GM12873 (cell line): ENCODE data around the gene RTF1.

ENCODE experiments used
- TF ChIP-seq, protein P1 (sequence below): IDR thresholded peaks from 2 replicates; pipeline ENCODE4 v1.5.1; 2012; ENCODE audit warnings: low read depth, mild to moderate bottlenecking, moderate library complexity, low read length, control low read depth; ENCODE audit not compliant: insufficient read depth; ENCODE audit errors: missing control alignments

The RTF1 gene

DNA sequence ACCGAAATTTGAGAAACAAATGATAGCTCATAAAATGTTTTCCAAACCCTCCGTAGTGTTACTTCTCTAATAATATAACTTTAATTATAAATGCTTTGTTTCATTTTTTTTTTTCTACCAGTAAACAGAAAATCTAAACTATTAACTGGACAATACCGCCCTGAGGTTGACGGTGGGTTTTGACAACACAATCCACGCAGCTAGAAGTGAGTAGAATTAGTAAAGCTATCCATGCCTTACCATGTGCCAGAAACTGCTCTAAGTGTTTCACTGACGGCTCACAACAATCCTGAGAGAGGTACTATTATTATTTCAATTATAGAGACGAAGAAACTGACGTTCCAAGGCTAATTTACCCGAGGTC lies 15.0 kb upstream of the RTF1 start:
- TF ChIP-seq, protein P1, sequence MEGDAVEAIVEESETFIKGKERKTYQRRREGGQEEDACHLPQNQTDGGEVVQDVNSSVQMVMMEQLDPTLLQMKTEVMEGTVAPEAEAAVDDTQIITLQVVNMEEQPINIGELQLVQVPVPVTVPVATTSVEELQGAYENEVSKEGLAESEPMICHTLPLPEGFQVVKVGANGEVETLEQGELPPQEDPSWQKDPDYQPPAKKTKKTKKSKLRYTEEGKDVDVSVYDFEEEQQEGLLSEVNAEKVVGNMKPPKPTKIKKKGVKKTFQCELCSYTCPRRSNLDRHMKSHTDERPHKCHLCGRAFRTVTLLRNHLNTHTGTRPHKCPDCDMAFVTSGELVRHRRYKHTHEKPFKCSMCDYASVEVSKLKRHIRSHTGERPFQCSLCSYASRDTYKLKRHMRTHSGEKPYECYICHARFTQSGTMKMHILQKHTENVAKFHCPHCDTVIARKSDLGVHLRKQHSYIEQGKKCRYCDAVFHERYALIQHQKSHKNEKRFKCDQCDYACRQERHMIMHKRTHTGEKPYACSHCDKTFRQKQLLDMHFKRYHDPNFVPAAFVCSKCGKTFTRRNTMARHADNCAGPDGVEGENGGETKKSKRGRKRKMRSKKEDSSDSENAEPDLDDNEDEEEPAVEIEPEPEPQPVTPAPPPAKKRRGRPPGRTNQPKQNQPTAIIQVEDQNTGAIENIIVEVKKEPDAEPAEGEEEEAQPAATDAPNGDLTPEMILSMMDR = no peak

- TF ChIP-seq, protein P1 = no peak
These were observed 9.6 kb upstream of the RTF1 start for GRCh38 chr15:41407341-41407740.

GRCh38 chr15:41408234-41408641 lies 8.7 kb upstream of the RTF1 start:
- TF ChIP-seq, protein P1 = no peak

DNA sequence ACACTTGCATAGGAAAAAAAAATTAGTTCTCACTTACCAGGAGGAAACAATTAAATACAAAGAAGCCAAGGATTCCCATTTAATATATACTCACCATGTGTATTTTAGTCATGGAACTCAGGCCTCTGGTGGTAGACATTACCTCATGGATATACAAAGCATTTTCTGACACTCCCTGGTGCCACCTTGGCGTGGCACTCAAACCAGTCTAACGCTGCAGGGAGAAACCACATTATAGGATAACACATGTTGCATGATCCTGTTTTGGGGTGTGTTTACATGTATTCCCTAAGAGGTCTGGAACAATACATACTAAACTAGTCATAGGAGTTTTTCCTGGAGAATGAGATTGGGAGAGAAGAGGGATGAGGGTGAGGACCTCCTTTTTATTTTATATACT lies 5.9 kb upstream of the RTF1 start:
- TF ChIP-seq, protein P1 = no peak

DNA sequence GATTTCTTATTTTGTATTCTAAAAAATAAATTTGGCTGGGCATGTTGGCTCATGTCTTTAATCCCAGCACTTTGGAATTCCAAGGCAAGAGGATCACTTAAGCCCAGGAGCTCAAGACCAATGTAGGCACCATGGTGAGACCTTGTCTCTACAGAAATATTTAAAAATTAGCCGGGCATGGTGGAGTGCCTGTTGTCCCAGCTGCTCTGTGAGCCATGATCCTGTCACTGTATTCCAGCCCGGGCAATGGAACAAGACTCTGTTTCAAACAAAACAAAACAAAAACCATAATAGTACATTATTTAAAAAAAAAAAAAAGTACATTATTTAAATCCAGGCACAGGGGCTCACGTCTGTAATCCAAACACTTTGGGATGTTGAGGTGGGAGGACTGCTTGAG lies 5.5 kb upstream of the RTF1 start:
- TF ChIP-seq, protein P1 = no peak

DNA sequence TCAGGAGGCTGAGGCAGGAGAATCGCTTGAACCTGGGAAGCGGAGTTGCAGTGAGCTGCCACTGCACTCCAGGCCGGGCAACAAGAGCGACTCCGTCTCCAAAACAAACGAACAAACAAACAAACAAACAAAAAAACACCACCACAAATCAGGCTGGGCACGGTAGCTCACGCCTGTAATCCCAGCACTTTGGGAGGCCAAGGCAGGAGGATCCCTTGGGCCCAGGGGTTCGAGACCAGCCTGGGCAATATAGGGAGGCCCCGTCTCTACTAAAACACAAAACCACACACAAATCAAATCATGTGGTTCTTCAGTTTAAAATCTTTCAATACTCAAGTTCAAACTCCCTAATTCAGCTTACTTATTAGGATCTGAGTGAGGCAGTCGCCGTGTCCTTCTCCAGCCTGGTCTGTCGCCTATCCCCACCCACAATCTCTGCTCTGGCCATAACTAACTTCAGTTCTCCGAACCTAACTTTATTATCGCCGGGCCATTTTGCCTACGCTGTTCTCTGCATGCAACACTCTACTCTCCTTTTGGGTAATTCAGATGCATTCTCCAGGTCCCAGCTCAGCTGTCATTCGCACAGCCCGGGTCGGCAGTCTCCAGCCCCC lies 660 bp upstream of the RTF1 start:
- TF ChIP-seq, protein P1 = no peak

- TF ChIP-seq, protein P1 = no peak
These were observed 712 bp downstream of the RTF1 start for GRCh38 chr15:41417418-41418195.
